ENCODE measurements around the gene GPAT2.
"Not testable (repeated sequence)": the region's sequence is repeated elsewhere in the genome, so short reads cannot be mapped to it uniquely, and the experiment has no call there.

Gene GPAT2

GRCh38 chr2:96064047-96064675, 29.4 kb upstream of the GPAT2 start:
- not testable (repeated sequence) for DNase-seq

- DNase-seq = not testable (repeated sequence)
These were observed 28.6 kb upstream of the GPAT2 start for GRCh38 chr2:96063116-96063899.

- DNase-seq = not testable (repeated sequence)
These were observed 27.8 kb upstream of the GPAT2 start for GRCh38 chr2:96062483-96062882.

- DNase-seq = not testable (repeated sequence)
These were observed 27.2 kb upstream of the GPAT2 start for GRCh38 chr2:96061901-96062300.

- not testable (repeated sequence) for DNase-seq
These were observed 26.6 kb upstream of the GPAT2 start for GRCh38 chr2:96061197-96061817.

GRCh38 chr2:96060325-96060724, 25.6 kb upstream of the GPAT2 start:
- not testable (repeated sequence) for DNase-seq

GRCh38 chr2:96059443-96059842, 24.7 kb upstream of the GPAT2 start:
- DNase-seq = not testable (repeated sequence)

GRCh38 chr2:96055830-96056229, 21.1 kb upstream of the GPAT2 start:
- DNase-seq = not testable (repeated sequence)

GRCh38 chr2:96054537-96054936, 19.8 kb upstream of the GPAT2 start:
- DNase-seq = not testable (repeated sequence)

GRCh38 chr2:96053385-96053784, 18.7 kb upstream of the GPAT2 start:
- DNase-seq = not testable (repeated sequence)

GRCh38 chr2:96052632-96053031, 17.9 kb upstream of the GPAT2 start:
- DNase-seq = not testable (repeated sequence)

- DNase-seq = not testable (repeated sequence)
These were observed 15.2 kb upstream of the GPAT2 start for GRCh38 chr2:96049917-96050262.

- not testable (repeated sequence) for DNase-seq
These were observed 14.6 kb upstream of the GPAT2 start for GRCh38 chr2:96049049-96049916.

- not testable (repeated sequence) for DNase-seq
These were observed 838 bp upstream of the GPAT2 start for GRCh38 chr2:96035554-96035953.

- not testable (repeated sequence) for DNase-seq
These were observed 719 bp downstream of the GPAT2 start for GRCh38 chr2:96033997-96034396.

GRCh38 chr2:96027725-96028325, 6.9 kb downstream of the GPAT2 start:
- DNase-seq = not testable (repeated sequence)

- not testable (repeated sequence) for DNase-seq
These were observed 9.0 kb downstream of the GPAT2 start for GRCh38 chr2:96025755-96026154.

- no peak for DNase-seq
These were observed 9.6 kb downstream of the GPAT2 start for GRCh38 chr2:96025194-96025492.

GRCh38 chr2:96024336-96025193, 10.2 kb downstream of the GPAT2 start:
- DNase-seq = no peak

- not testable (repeated sequence) for DNase-seq
These were observed 11.0 kb downstream of the GPAT2 start for GRCh38 chr2:96023701-96024100.

- not testable (repeated sequence) for DNase-seq
These were observed 11.8 kb downstream of the GPAT2 start for GRCh38 chr2:96022701-96023447.
